GM19463 (cell line): ENCODE data around the gene GNB1.
"Not testable (repeated sequence)": the region's sequence is repeated elsewhere in the genome, so short reads cannot be mapped to it uniquely, and the experiment has no call there.

Source experiments
- ATAC-seq: cut with Tn5 transposase; IDR thresholded peaks from one replicate; pipeline ENCODE4 v1.9.1; 2021; ENCODE audit warnings: mild to moderate bottlenecking, moderate library complexity; ENCODE audit not compliant: unreplicated experiment

GNB1 gene

DNA sequence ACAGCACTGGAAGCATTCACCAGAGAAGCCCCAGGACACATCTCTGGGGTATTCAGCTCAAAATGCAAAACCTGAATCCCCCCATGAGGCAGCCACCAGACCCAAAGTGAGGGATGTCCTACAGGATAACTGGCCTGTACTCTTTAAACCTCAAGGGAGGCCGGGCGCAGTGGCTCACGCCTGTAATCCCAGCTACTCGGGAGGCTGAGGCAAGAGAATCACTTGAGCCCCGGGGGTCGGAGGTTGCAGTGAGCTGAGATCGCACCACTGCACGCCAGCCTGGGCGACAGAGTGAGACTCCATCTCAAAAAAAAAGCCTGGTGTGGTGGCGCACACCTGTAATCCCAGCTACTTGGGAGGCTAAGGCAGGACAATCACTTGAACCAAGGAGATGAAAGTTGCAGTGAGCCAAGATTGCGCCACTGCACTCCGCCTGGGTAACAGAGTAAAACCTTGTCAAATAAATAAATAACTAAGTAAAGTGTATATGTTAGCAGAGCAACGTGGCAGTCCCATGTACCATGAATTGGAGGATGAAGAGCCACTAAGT, 29.1 kb downstream of the GNB1 start:
- not testable (repeated sequence) for ATAC-seq

DNA sequence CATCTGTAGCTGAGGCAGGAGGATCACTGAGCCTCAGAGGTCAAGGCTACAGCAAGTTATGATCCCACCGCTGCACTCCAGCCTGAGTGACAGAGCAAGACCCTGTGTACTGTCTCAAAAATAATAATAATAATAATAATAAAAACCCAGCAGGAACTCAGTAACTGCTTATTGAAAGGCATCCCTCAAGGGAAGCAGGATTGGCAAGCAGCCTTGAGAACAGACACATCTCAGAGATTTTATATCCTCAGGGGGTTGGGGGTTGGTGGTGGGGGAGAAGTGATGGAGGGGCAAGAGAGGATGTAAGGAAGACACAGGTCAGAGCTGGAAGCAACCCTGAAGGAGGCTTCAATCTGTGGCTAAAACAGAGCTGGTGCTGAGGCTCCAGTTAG, 29.6 kb downstream of the GNB1 start:
- ATAC-seq = no peak

GRCh38 chr1:1859970-1860697, 30.8 kb downstream of the GNB1 start:
- not testable (repeated sequence) for ATAC-seq

DNA sequence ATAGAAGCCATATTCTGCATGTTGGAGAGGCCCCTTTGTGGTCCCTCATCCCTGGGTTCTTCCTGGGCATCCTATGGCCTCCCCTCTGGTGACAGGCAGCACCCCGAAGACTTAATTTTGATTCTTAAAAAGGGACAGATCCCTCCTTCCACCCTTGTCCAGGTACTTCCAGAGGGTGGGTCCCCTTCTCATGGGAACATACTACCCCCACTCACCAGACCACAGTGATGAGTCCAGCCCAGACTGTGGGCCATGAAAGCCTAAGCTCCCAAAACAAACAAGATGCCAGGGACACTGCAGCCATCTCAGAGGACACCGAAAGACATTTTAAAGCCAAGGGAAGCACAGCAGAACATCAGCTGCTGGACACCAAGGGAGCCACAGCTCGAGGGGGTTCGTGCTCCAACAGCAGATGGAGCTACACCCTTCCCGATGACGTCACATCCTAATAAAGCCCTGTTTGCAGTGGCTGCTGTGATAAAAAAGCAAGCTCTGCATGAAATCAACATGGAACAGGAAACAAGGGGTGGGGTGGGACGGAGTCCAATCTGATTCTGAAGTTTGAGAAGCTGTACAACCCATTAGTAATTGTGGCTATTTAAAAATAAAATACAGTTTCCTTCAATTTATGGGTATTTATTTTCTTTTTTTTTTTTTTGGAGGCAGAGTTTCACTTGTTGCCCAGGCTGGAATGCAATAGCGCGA, 32.4 kb downstream of the GNB1 start:
- no peak for ATAC-seq

- no peak for ATAC-seq
Measured at GRCh38 chr1:1857096-1857703, 33.7 kb downstream of the GNB1 start.

- not testable (repeated sequence) for ATAC-seq
Measured at GRCh38 chr1:1856161-1856560, 34.7 kb downstream of the GNB1 start.

GRCh38 chr1:1853593-1854257, 37.2 kb downstream of the GNB1 start:
- no peak for ATAC-seq

- no peak for ATAC-seq
Measured at GRCh38 chr1:1852619-1853414, 38.1 kb downstream of the GNB1 start.

DNA sequence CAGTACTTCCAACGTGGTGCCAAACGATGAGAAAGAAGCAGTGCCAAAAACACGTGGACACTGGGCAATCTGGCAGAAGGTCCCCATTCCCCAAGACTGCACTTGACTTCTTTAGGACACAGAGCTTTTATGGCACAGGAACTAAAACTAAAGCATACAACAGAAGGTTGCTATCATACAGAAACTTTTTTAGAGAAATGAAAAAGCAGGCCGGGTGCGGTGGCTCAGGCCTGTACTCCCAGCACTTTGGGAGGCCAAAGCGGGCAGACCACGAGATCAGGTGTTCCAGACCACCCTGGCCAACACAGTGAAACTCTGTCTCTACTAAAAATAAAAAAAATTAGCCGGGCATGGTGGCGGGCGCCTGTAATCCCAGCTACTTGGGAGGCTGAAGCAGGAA, 43.0 kb downstream of the GNB1 start:
- no peak for ATAC-seq

DNA sequence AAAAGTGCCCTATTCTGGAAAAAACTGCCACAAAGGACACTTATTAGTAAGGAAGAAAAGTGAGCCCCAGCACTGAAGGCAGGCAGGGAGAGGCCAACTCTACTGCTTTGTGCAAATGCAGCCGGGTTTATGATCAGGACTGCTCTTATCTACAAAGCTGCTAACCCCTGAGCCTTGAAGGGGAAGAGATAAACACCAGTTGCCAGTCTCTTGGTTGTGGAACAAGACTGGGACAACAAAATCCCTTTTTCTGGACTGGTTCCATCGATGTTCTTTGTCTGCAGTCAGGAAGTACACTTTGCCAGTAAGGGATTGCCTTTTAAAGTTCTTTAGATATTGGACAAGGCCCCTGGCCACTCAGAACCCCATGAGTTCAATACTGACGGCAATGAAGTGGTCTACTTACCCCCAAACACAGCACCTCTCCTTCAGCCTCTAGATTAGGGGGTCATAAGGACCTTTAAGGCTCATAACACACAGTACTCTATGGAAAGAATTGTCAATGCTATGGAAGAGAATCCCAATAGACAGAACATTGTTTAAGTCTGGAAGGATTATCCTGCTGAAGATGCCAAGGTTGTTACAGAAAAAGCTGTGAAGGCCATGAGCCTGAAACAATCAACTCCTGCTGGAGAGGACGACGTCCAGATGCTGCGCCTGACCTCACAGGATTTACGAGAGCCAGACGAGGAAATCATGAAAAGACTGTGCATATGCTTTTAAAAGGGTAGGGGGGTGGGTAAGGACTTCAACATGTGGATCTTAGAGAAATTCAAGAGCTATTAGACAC, 43.6 kb downstream of the GNB1 start:
- ATAC-seq = no peak

DNA sequence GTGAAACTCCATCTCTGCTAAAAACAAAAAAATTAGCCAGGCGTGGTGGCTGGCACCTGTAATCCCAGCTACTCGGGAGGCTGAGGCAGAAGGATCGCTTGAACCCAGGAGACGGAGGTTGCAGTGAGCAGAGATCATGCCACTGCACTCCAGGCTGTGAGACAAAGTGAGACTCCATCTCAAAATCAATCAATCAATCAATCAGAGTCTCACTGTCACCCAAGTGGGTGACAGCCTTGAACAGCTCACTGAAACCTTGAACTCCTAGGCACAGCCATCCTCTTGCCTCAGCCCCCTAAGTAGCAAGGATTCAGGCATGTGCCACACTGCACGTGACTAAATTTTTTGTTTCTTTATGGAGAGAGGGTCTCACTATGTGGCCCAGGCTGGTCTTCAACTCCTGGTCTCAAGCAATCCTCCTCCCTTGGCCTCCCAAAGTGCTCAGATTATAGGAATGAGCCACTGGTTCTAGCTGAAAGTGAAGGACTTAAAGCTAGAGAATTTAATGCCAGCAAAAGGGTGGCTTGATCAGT, 44.4 kb downstream of the GNB1 start:
- ATAC-seq = no peak

- no peak for ATAC-seq
Measured at GRCh38 chr1:1842360-1843146, 48.3 kb downstream of the GNB1 start.

- ATAC-seq = no peak
Measured at GRCh38 chr1:1841575-1841995, 49.3 kb downstream of the GNB1 start.

DNA sequence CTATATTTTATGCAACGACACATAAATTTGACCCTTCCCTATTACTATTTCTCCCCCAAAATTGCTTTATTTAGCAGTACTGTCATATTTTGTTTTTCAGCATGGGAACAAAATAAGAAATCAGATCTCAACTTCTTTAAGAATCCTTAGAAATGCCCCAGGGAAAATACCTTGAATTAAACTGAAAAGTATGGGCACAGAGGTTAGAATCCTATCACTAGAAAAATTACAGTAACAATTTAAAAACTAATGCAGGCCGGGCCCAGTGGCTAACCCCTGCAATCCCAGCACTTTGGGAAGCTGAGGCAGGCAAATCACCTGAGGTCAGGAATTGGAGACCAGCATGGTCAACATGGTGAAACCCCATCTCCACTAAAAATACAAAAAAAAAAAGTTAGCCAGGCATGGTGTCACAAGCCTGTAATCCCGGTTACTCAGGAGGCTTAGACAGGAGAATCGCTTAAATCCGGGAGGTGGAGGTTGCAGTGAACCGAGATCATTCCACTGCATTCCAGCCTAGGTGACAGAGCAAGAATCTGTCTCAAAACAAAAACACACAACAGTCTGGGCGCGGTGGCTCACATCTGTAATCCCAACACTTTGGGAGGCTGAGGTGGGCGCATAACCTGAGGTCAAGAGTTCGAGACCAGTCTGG, 51.4 kb downstream of the GNB1 start:
- ATAC-seq = no peak

DNA sequence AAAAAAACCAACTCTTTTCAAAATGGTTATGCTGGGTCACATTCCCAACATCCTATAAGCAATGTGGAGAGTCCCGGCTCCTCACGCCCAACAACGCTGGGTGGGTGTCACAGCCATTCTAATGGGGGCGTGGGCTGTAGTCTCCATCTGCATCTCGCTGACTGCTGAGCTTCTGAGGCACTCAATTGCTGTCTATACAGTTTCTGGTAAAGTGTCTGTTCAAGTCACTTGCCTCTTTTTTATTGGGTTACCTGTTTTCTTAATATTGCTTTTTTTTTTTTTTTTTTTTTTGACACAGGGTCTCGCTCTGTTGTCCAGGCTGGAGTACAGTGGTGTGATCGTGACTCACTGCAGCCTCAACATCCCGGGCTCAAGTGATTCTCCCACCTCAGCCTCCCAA, 54.8 kb downstream of the GNB1 start:
- ATAC-seq = no peak

GRCh38 chr1:1835546-1835945, 55.3 kb downstream of the GNB1 start:
- no peak for ATAC-seq

- ATAC-seq = no peak
Measured at GRCh38 chr1:1833916-1834325, 57.0 kb downstream of the GNB1 start.

DNA sequence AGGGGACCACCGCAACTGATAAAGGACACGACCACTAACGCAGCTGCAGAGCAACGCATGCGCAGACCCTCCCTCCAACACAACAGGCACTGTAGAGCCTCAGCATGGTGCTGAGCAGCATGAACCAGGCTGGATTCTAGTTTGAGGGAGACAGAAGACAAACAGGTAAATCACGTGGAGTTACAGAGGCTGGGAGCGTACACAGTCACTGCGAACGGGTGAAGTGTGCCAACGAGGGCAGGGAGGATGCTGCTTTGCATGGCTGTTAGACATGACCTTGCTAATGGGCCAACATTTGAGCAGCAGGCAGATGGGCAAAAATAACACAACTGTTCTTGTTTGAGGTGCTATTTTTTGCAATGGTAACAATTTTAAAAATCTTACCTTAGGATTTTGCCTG, 57.4 kb downstream of the GNB1 start:
- ATAC-seq = no peak
